DND-41 (cell line): ENCODE measurements around the gene KLF6.

Source experiments
- ATAC-seq: fragments of 200-7000 bp; cut with Tn5 transposase; 3 replicates; pipeline ENCODE4 v1.9.1; 2021; ENCODE audit warnings: low read depth; ENCODE audit not compliant: insufficient read depth
- DNase-seq: peaks from one replicate; pipeline ENCODE4 v3.0.0-alpha.2; 2020
- H2AFZ ChIP-seq: 2 replicates; pipeline ENCODE4 v1.6.0; 2012; ENCODE audit warnings: low read depth, low read length
- H3K27ac ChIP-seq: 2 replicates; pipeline ENCODE4 v1.5.1; 2012; ENCODE audit warnings: low read length, inconsistent platforms
- H3K27me3 ChIP-seq: fragments of 200-600 bp; sonication (generic); 2 replicates; pipeline ENCODE4 v1.6.0; 2012; ENCODE audit warnings: low read length, mild to moderate bottlenecking, inconsistent platforms; ENCODE audit not compliant: insufficient read depth, poor library complexity
- H3K36me3 ChIP-seq: 2 replicates; pipeline ENCODE4 v1.5.1; 2012; ENCODE audit warnings: low read length, inconsistent platforms; ENCODE audit not compliant: insufficient read depth
- H3K4me1 ChIP-seq: 2 replicates; pipeline ENCODE4 v1.5.1; 2012; ENCODE audit warnings: mild to moderate bottlenecking, low read length; ENCODE audit not compliant: insufficient read depth
- H3K4me2 ChIP-seq: 2 replicates; pipeline ENCODE4 v1.6.0; 2012; ENCODE audit warnings: mild to moderate bottlenecking, moderate library complexity, low read length, inconsistent platforms; ENCODE audit not compliant: insufficient read depth
- H3K4me3 ChIP-seq, 2 experiments: fragments of 200-600 bp in 1 of 2; shearing (Covaris generic) in 1 of 2; 2 replicates each; pipeline ENCODE4 v1.5.1; 2012 to 2016; ENCODE audit warnings: inconsistent platforms in 2 of 2, low read length in 2 of 2, mild to moderate bottlenecking in 2 of 2, low read depth in 1 of 2, moderate library complexity in 1 of 2
- H3K79me2 ChIP-seq: 2 replicates; pipeline ENCODE4 v1.6.0; 2012; ENCODE audit warnings: low read length, inconsistent platforms; ENCODE audit not compliant: insufficient read depth
- H3K9ac ChIP-seq: 2 replicates; pipeline ENCODE4 v1.6.0; 2012; ENCODE audit warnings: low read depth, mild to moderate bottlenecking, inconsistent platforms, low read length, moderate library complexity
- H3K9me3 ChIP-seq: 2 replicates; pipeline ENCODE4 v1.5.1; 2012; ENCODE audit warnings: low read length, moderate library complexity, mild to moderate bottlenecking, inconsistent platforms; ENCODE audit not compliant: insufficient read depth, severe bottlenecking
- H4K20me1 ChIP-seq: 2 replicates; pipeline ENCODE4 v1.6.0; 2012; ENCODE audit warnings: low read length; ENCODE audit not compliant: insufficient read depth
- CTCF ChIP-seq: IDR thresholded peaks from 2 replicates; pipeline ENCODE4 v1.5.1; 2012; ENCODE audit warnings: borderline replicate concordance, low read length, moderate library complexity, mild to moderate bottlenecking; ENCODE audit not compliant: poor library complexity, severe bottlenecking; ENCODE audit errors: extremely low read depth
- EZH2 ChIP-seq: IDR thresholded peaks from 3 replicates; pipeline ENCODE4 v1.6.1; 2012; ENCODE audit warnings: borderline replicate concordance, low read depth, mild to moderate bottlenecking, moderate library complexity, low read length, inconsistent platforms; ENCODE audit not compliant: severe bottlenecking

KLF6 gene

DNA sequence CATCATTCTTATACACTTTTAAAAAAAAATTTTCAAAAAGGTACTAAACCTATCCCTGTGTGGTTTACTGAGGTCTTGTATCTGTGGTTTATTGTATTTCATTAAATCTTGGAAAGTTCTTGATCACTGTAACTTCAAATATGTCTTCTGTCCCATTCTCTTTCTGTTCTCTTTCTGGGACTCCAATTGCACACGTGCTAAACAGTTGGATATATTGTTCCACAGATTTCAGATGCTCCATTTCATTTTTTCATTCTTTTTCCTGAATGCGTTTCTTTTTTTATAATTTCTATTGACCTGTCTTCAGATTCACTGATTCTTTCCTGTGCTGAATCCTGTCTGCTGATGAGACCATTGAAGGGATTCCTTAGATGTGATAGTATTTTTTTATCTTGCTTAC lies 4.6 kb upstream of the KLF6 start:
- TF ChIP-seq CTCF (no peak), EZH2 (no peak)
- Histone ChIP-seq H3K79me2 (peaks cover 16% of the 10 kb centered on the region), H3K4me3 (no peak overlapping the region), H3K36me3 (peaks cover 3% of the 10 kb centered on the region; the same call in 1 of the 2 replicates), H4K20me1 (peaks cover 3% of the 10 kb centered on the region; the same call in 1 of the 2 replicates), H3K9me3 (peaks cover 3% of the 10 kb centered on the region), H2AFZ (no peak overlapping the region), H3K27me3 (no peaks in the 10 kb centered on the region), H3K9ac (no peak overlapping the region), H3K27ac (no peak overlapping the region), H3K4me1 (peaks cover 14% of the 10 kb centered on the region), H3K4me2 (no peak overlapping the region)
- DNase-seq (no peak), ATAC-seq (no peak)

DNA sequence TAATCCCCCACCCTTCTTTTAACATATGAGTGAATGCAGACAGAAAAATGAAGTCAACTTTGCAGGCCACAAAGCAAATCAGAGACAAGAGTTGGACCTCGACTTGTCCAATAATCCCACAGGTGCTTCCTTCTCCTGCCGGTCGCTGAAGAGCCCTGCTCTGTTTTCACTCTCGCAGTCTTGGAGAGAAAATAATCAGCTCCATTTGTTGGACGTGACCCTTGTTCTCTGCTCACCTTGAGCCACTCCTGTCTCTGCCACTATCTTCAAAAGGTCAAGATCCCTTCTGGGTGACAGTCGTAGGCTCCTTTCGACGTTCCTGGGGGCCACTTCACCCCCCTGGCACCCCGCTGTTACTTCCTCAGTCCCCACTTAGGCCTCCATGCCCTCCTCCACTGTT lies 2.8 kb upstream of the KLF6 start:
- no peak for ATAC-seq
- Histone ChIP-seq H4K20me1 (peaks cover 21% of the 10 kb centered on the region), H3K27ac (no peak overlapping the region), H3K4me1 (peaks cover 14% of the 10 kb centered on the region), H2AFZ (no peak overlapping the region), H3K36me3 (peaks cover 20% of the 10 kb centered on the region), H3K9ac (no peak overlapping the region), H3K9me3 (no peaks in the 10 kb centered on the region), H3K4me2 (no peak overlapping the region), H3K27me3 (no peaks in the 10 kb centered on the region), H3K79me2 (peaks cover 34% of the 10 kb centered on the region), H3K4me3 (no peak overlapping the region)
- DNase-seq = no peak
- TF ChIP-seq EZH2 (no peak), CTCF (no peak)

GRCh38 chr10:3787016-3787400 lies 2.0 kb upstream of the KLF6 start:
- Histone ChIP-seq H3K27me3 (no peaks in the 10 kb centered on the region), H4K20me1 (peaks cover 29% of the 10 kb centered on the region), H3K27ac (peak overlapping the region; percentile 97; the same call in 1 of the 2 replicates)

More at GRCh38 chr10:3787016-3787400, 2.0 kb upstream of the KLF6 start:
- no peak overlapping the region for H2AFZ ChIP-seq
- ATAC-seq (no peak), DNase-seq (no peak)
- no peaks in the 10 kb centered on the region for H3K9me3 ChIP-seq
- H3K4me2 ChIP-seq = no peak overlapping the region
- peaks cover 28% of the 10 kb centered on the region for H3K36me3 ChIP-seq
- TF ChIP-seq EZH2 = no peak
- no peak for TF ChIP-seq CTCF
- H3K4me3 ChIP-seq = no peak overlapping the region
- H3K4me1 ChIP-seq = peaks cover 20% of the 10 kb centered on the region
- peaks cover 42% of the 10 kb centered on the region for H3K79me2 ChIP-seq
- H3K9ac ChIP-seq = no peak overlapping the region
